CD14-positive monocyte (primary cell): ENCODE data around the gene GLIS2. TPM values are rescaled to one million over a fixed set of nuclear protein-coding genes. Genes with fewer than 3 reads are reported as not detected.

Experiments used
- DNase-seq, 3 donors: peaks; one replicate each; pipeline ENCODE4 v3.0.0-alpha.2; 2011 to 2022
- H2AFZ ChIP-seq: 2 replicates; pipeline ENCODE4 v1.6.0; 2012; ENCODE audit warnings: mild to moderate bottlenecking, low read depth, low read length, inconsistent platforms; ENCODE audit not compliant: insufficient read depth, poor library complexity, severe bottlenecking
- H3K27ac ChIP-seq, 2 donors: 1 replicate in 1 of 2; 2 replicates in 1 of 2; pipeline ENCODE4 v1.5.1; 2012 to 2013; ENCODE audit warnings: low read length in 2 of 2, control low read depth in 1 of 2, inconsistent platforms in 1 of 2, low read depth in 1 of 2, mild to moderate bottlenecking in 1 of 2
- H3K27me3 ChIP-seq, 2 donors: one replicate each; pipeline versions ENCODE4 v1.6.0 to v1.6.1; 2011 to 2013; ENCODE audit warnings: low read length in 2 of 2; ENCODE audit not compliant: control insufficient read depth in 2 of 2, insufficient read depth in 2 of 2
- H3K36me3 ChIP-seq, 2 donors: replicated peaks in 1 of 2; 1 replicate in 1 of 2; 2 replicates in 1 of 2; pipeline versions ENCODE4 v1.5.1 to v1.6.1; 2012 to 2013; ENCODE audit warnings: low read length in 2 of 2, control low read depth in 1 of 2, inconsistent platforms in 1 of 2, mild to moderate bottlenecking in 1 of 2; ENCODE audit not compliant: insufficient read depth in 2 of 2, control insufficient read depth in 1 of 2
- H3K4me1 ChIP-seq, 2 donors: 1 replicate in 1 of 2; 2 replicates in 1 of 2; pipeline versions ENCODE4 v1.5.1 to v1.6.1; 2012 to 2013; ENCODE audit warnings: low read length in 2 of 2, control low read depth in 1 of 2, inconsistent platforms in 1 of 2, mild to moderate bottlenecking in 1 of 2, moderate library complexity in 1 of 2; ENCODE audit not compliant: insufficient read depth in 2 of 2, control insufficient read depth in 1 of 2
- H3K4me2 ChIP-seq: replicated peaks from 2 replicates; pipeline ENCODE3; 2012; ENCODE audit warnings: low read length, moderate library complexity, mild to moderate bottlenecking; ENCODE audit not compliant: poor library complexity, severe bottlenecking; ENCODE audit errors: extremely low read depth
- H3K4me3 ChIP-seq, 3 experiments: fragments of 200-600 bp in 1 of 3; sonication (generic) in 1 of 3; replicated peaks in 1 of 3; 1 replicate in 2 of 3; 2 replicates in 1 of 3; pipeline ENCODE4 v1.5.1; 2011 to 2013; ENCODE audit warnings: low read length in 3 of 3, mild to moderate bottlenecking in 3 of 3, control low read depth in 2 of 3, low read depth in 2 of 3, inconsistent platforms in 1 of 3, moderate library complexity in 1 of 3
- H3K79me2 ChIP-seq: 2 replicates; pipeline ENCODE4 v1.6.0; 2012; ENCODE audit warnings: mild to moderate bottlenecking, control low read depth, inconsistent platforms, low read length, moderate library complexity; ENCODE audit not compliant: insufficient read depth
- H3K9ac ChIP-seq: 2 replicates; pipeline ENCODE4 v1.6.0; 2017; ENCODE audit warnings: low read length, mild to moderate bottlenecking; ENCODE audit not compliant: insufficient read depth, poor library complexity, severe bottlenecking
- H3K9me3 ChIP-seq, 2 donors: replicated peaks in 1 of 2; 1 replicate in 1 of 2; 2 replicates in 1 of 2; pipeline versions ENCODE4 v1.5.1 to v1.6.1; 2012 to 2013; ENCODE audit warnings: low read length in 2 of 2, control low read depth in 1 of 2; ENCODE audit not compliant: control insufficient read depth in 1 of 2, insufficient read depth in 1 of 2
- H4K20me1 ChIP-seq: 2 replicates; pipeline ENCODE4 v1.6.0; 2012; ENCODE audit warnings: mild to moderate bottlenecking, low read length, control low read depth, moderate library complexity; ENCODE audit not compliant: insufficient read depth
- H3K27ac Mint-ChIP-seq, 7 donors: one replicate each; pipeline ENCODE4 v1.8.0; 2020; ENCODE audit warnings: mild to moderate bottlenecking in 7 of 7, mixed read lengths in 7 of 7, moderate library complexity in 6 of 7, inconsistent platforms in 2 of 7
- H3K27me3 Mint-ChIP-seq, 3 donors: one replicate each; pipeline ENCODE4 v1.8.0; 2021 to 2022; ENCODE audit warnings: low read depth in 3 of 3, mild to moderate bottlenecking in 3 of 3, mixed read lengths in 3 of 3, moderate library complexity in 3 of 3, inconsistent platforms in 1 of 3
- H3K36me3 Mint-ChIP-seq, 2 donors: one replicate each; pipeline ENCODE4 v1.8.0; 2020; ENCODE audit warnings: mixed read lengths in 2 of 2, inconsistent platforms in 1 of 2, mild to moderate bottlenecking in 1 of 2
- H3K4me1 Mint-ChIP-seq: one replicate; pipeline ENCODE4 v1.8.0; 2020; ENCODE audit warnings: mild to moderate bottlenecking, mixed read lengths
- H3K4me3 Mint-ChIP-seq, 2 donors: one replicate each; pipeline ENCODE4 v1.8.0; 2020; ENCODE audit warnings: mild to moderate bottlenecking in 2 of 2, mixed read lengths in 2 of 2, moderate library complexity in 1 of 2
- H3K9me3 Mint-ChIP-seq, 7 donors: one replicate each; pipeline ENCODE4 v1.8.0; 2020 to 2022; ENCODE audit warnings: mixed read lengths in 7 of 7, mild to moderate bottlenecking in 6 of 7, moderate library complexity in 6 of 7, inconsistent platforms in 2 of 7
- CTCF ChIP-seq: fragments of 200-600 bp; IDR thresholded peaks from one replicate; pipeline ENCODE4 v1.8.0; 2022; ENCODE audit warnings: antibody characterized with exemption, mild to moderate bottlenecking
- WGBS: methylation state at CpG from one replicate; pipeline ENCODE4 v1.1.5; 2013; ENCODE audit warnings: missing lambda C conversion rate; ENCODE audit not compliant: insufficient coverage; 5-methylcytosine and 5-hydroxymethylcytosine counted together
- intact Hi-C, 2 donors: fragments of 100-400 bp; cut with micrococcal nuclease; formaldehyde crosslinking; loops; one replicate each; pipeline versions ENCODE4 v1.15.0 to v1.15.1; 2023
- polyA plus RNA-seq, 3 donors: library from polyadenylated mRNA; depleted of rRNA in 1 of 3; unstranded in 2 of 3; stranded (reverse) in 1 of 3; fragments of 300-500 nt in 2 of 3; fragments of >200 nt in 1 of 3; fragmentation: Illumina TruSeq in 2 of 3; gene quantifications; 1 replicate in 2 of 3; 2 replicates in 1 of 3; pipeline ENCODE4 v1.2.3, GENCODE V29; 2012 to 2021

GLIS2 gene
- polyA plus RNA-seq, 3 donors: 0.03 TPM; not detected in 2

- no peaks in the 10 kb centered on the region for H3K79me2 ChIP-seq
- WGBS: 80% methylated on average over 2 of the region's 6 CpGs
- peaks cover 12% of the 10 kb centered on the region for H3K4me1 Mint-ChIP-seq
- no peak overlapping the region for H3K4me3 Mint-ChIP-seq
- H3K4me2 ChIP-seq: no peak overlapping the region
- no peak for DNase-seq
- H2AFZ ChIP-seq: no peak overlapping the region
- no peak overlapping the region for H3K27ac ChIP-seq
- H3K4me3 ChIP-seq: no peak overlapping the region
- intact Hi-C loops: no loop called here
- no peaks in the 10 kb centered on the region for H3K9me3 ChIP-seq
- peaks cover 27 to 36% (median 34%) of the 10 kb centered on the region in 3 donors for H3K27me3 Mint-ChIP-seq
- H4K20me1 ChIP-seq: peaks cover 3% of the 10 kb centered on the region
- peaks cover 0 to 13% of the 10 kb centered on the region in 2 donors for H3K27me3 ChIP-seq
- peaks cover 3 to 11% of the 10 kb centered on the region in 2 donors for H3K4me1 ChIP-seq
- TF ChIP-seq CTCF: no peak
- H3K36me3 Mint-ChIP-seq: peaks cover 3 to 4% of the 10 kb centered on the region in 2 donors
- no peak overlapping the region for H3K9ac ChIP-seq
- H3K27ac Mint-ChIP-seq: no peak overlapping the region
- H3K9me3 Mint-ChIP-seq: peaks cover 0 to 2% (median 0%) of the 10 kb centered on the region in 7 donors
- no peaks in the 10 kb centered on the region for H3K36me3 ChIP-seq
Measured at GRCh38 chr16:4295581-4295980, 20.3 kb upstream of the GLIS2 start.

DNA sequence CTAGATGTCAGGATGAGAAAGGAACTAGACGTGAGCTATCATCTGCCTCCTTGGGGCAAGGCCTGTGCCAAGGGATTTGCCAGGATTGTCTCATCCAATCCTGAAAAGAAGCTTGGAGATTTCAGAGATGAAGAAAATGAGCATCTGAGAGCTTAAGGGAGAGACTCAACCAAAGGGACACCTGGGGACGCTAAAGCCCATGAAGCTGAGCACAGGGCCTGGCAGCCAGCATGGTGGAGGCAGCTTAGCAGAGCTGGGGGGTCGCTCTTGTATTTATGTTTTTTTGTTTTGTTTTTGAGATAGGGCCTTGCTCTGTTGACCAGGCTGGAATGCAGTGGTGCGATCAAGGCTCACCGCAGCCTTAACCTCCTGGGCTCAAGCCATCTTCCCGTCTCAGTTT lies 18.4 kb upstream of the GLIS2 start:
- peaks cover 12 to 18% of the 10 kb centered on the region in 2 donors for H3K36me3 Mint-ChIP-seq
- TF ChIP-seq CTCF: no peak
- no peak overlapping the region for H3K4me2 ChIP-seq
- peaks cover 3 to 11% of the 10 kb centered on the region in 2 donors for H3K4me1 ChIP-seq
- peaks cover 0 to 13% of the 10 kb centered on the region in 2 donors for H3K27me3 ChIP-seq
- H3K9me3 ChIP-seq: no peaks in the 10 kb centered on the region
- H4K20me1 ChIP-seq: peaks cover 3% of the 10 kb centered on the region
- H3K27ac Mint-ChIP-seq: no peak overlapping the region
- peaks cover 19 to 29% (median 25%) of the 10 kb centered on the region in 3 donors for H3K27me3 Mint-ChIP-seq
- no peak overlapping the region for H2AFZ ChIP-seq
- H3K9ac ChIP-seq: no peak overlapping the region
- H3K4me1 Mint-ChIP-seq: peaks cover 11% of the 10 kb centered on the region
- no peak overlapping the region for H3K4me3 ChIP-seq
- no peaks in the 10 kb centered on the region for H3K79me2 ChIP-seq
- H3K36me3 ChIP-seq: peaks cover 0 to 10% of the 10 kb centered on the region in 2 donors
- intact Hi-C loops: no loop called here
- DNase-seq: no peak
- H3K4me3 Mint-ChIP-seq: no peak overlapping the region
- H3K27ac ChIP-seq: no peak overlapping the region
- WGBS: 92% methylated on average over 2 of the region's 6 CpGs
- H3K9me3 Mint-ChIP-seq: peaks cover 0 to 2% (median 0%) of the 10 kb centered on the region in 7 donors
